IMR-90 (cell line): ENCODE measurements around the gene PITPNB.

ENCODE experiments used
- BHLHE40 ChIP-seq: fragments of 150-350 bp; IDR thresholded peaks from 2 replicates; pipeline ENCODE4 v1.6.1; 2016; ENCODE audit warnings: mild to moderate bottlenecking, low read depth, low read length
- CEBPB ChIP-seq: IDR thresholded peaks from 2 replicates; pipeline ENCODE4 v1.6.1; 2012; ENCODE audit warnings: low read depth, low read length, improper control_type of control experiment
- CHD1 ChIP-seq: IDR thresholded peaks from 2 replicates; pipeline ENCODE4 v1.6.1; 2012; ENCODE audit warnings: low read depth, low read length, improper control_type of control experiment
- CTCF ChIP-seq: conservative IDR thresholded peaks from 2 replicates; pipeline ENCODE4 v1.5.1; 2012; ENCODE audit warnings: mild to moderate bottlenecking, low read depth, low read length, improper control_type of control experiment
- ELK1 ChIP-seq: fragments of 150-350 bp; IDR thresholded peaks from 2 replicates; pipeline ENCODE4 v1.6.1; 2016; ENCODE audit warnings: low read depth, mild to moderate bottlenecking, low read length, moderate library complexity, borderline replicate concordance
- FOS ChIP-seq: fragments of 150-350 bp; IDR thresholded peaks from 2 replicates; pipeline ENCODE4 v1.6.1; 2016; ENCODE audit warnings: low read depth, low read length
- MAFK ChIP-seq: IDR thresholded peaks from 2 replicates; pipeline ENCODE4 v1.6.1; 2012; ENCODE audit warnings: low read depth, low read length, improper control_type of control experiment
- MAZ ChIP-seq: IDR thresholded peaks from 2 replicates; pipeline ENCODE4 v1.6.1; 2012; ENCODE audit warnings: low read depth, mild to moderate bottlenecking, low read length, improper control_type of control experiment, moderate library complexity, borderline replicate concordance
- MXI1 ChIP-seq: IDR thresholded peaks from 2 replicates; pipeline ENCODE4 v1.6.1; 2012; ENCODE audit warnings: low read depth, mild to moderate bottlenecking, low read length, moderate library complexity, borderline replicate concordance
- NFE2L2 ChIP-seq: fragments of 150-350 bp; IDR thresholded peaks from 2 replicates; pipeline ENCODE4 v1.6.1; 2016; ENCODE audit warnings: low read depth, mild to moderate bottlenecking, low read length
- POLR2A ChIP-seq: IDR thresholded peaks from 2 replicates; pipeline ENCODE4 v1.6.1; 2012; ENCODE audit warnings: mild to moderate bottlenecking, low read depth, low read length
- RFX5 ChIP-seq: IDR thresholded peaks from 2 replicates; pipeline ENCODE4 v1.8.0; 2012; ENCODE audit warnings: low read depth, mild to moderate bottlenecking, low read length, moderate library complexity

GRCh38 chr22:27835446-27835845 lies 83.6 kb downstream of the PITPNB start:
- TF ChIP-seq POLR2A (no peak), CTCF (no peak), CEBPB (no peak), MXI1 (no peak), FOS (no peak), ELK1 (no peak), MAFK (no peak), BHLHE40 (0 out of 2 replicates have a peak, but pooled peaks have one; percentile 26), RFX5 (no peak), NFE2L2 (no peak), MAZ (no peak), CHD1 (no peak)
